ENCODE data around the gene VGLL4. TPM values are rescaled to one million over a fixed set of nuclear protein-coding genes. Genes with fewer than 3 reads are reported as not detected.

VGLL4 gene
- total RNA-seq, 1 donor from 2014 or later, result 45.5 TPM

DNA sequence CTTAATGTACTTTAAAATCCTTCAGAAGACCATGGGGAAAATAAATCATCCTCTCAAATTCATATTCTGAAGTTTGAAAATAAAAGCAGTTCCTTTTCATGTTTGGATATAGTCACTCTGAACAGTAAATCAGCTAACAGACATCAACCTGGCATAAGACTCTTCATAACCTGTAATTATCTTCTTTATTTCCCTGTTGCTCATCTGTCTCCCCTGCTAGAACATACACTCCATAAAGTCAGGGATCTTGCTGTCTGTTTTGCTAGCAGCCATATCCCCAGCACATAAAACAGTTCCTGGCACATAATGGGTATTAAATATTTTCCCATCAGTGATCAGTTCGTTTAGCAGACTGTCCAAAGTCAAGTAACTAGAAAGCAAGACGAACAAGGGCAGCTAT lies 11.2 kb downstream of the VGLL4 start:
- Histone ChIP-seq H3K4me1 (peaks cover 54% of the 10 kb centered on the region), H3K9me3 (no peaks in the 10 kb centered on the region), H3K36me3 (no peaks in the 10 kb centered on the region), H3K4me3 (no peak overlapping the region), H3K27ac (peak overlapping the region; percentile 72), H3K27me3 (ENCODE audit: low read depth) (no peaks in the 10 kb centered on the region)
- TF ChIP-seq, protein P1, sequence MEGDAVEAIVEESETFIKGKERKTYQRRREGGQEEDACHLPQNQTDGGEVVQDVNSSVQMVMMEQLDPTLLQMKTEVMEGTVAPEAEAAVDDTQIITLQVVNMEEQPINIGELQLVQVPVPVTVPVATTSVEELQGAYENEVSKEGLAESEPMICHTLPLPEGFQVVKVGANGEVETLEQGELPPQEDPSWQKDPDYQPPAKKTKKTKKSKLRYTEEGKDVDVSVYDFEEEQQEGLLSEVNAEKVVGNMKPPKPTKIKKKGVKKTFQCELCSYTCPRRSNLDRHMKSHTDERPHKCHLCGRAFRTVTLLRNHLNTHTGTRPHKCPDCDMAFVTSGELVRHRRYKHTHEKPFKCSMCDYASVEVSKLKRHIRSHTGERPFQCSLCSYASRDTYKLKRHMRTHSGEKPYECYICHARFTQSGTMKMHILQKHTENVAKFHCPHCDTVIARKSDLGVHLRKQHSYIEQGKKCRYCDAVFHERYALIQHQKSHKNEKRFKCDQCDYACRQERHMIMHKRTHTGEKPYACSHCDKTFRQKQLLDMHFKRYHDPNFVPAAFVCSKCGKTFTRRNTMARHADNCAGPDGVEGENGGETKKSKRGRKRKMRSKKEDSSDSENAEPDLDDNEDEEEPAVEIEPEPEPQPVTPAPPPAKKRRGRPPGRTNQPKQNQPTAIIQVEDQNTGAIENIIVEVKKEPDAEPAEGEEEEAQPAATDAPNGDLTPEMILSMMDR (IDR thresholded peaks at IDR 0.05), result no peak
- no peak for ATAC-seq
- DNase-seq, result no peak
- intact Hi-C loops (cut with DNase I), result no loop called here

DNA sequence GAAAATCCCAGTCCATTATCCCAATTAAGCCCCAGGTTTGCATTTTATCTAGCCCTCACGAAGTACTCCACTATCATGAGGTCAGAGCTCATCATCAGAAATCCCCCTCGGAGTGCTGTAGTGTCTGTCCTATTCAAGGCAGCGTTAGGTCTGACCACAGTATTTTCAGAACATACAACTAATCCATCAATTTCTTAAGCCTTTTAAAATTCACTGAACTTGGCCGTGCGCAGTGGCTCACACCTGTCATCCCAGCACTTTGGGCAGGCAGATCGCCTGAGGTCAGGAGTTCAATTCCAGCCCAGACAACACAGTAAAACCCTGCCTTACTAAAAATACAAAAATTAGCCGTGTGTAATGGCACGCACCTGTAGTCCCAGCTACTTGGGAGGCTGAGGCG lies 11.9 kb downstream of the VGLL4 start:
- Histone ChIP-seq H3K4me1 (peaks cover 47% of the 10 kb centered on the region), H3K27ac (no peak overlapping the region), H3K4me3 (no peak overlapping the region), H3K9me3 (no peaks in the 10 kb centered on the region), H3K36me3 (no peaks in the 10 kb centered on the region), H3K27me3 (ENCODE audit: low read depth) (no peaks in the 10 kb centered on the region)
- intact Hi-C loops (cut with DNase I), result no loop called here
- ATAC-seq (peak in 1 of 2 donors; percentile 24), DNase-seq (no peak)
- TF ChIP-seq, protein P1 (IDR thresholded peaks at IDR 0.05), result no peak

DNA sequence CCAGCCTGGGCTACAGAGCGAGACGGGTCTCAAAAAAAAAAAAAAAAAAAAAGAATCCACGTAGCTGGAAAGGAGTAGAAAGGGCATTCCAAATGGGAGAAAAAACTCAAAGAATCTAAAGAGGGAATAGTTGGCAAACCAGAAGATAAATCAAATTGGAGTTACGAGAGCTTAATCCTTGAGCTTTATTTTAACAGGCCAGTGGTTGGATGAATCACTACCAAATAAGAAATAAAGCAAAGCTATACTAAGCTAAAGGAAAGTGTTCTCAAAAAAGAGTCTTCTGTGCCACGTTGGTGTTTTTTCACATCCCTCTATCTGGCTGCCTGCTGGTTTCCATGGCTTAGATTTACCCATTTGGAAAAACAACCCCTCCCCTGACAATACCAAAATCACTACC lies 14.0 kb downstream of the VGLL4 start:
- Histone ChIP-seq H3K4me3 (no peak overlapping the region), H3K9me3 (no peaks in the 10 kb centered on the region), H3K4me1 (peaks cover 46% of the 10 kb centered on the region), H3K27ac (no peak overlapping the region), H3K36me3 (no peaks in the 10 kb centered on the region), H3K27me3 (ENCODE audit: low read depth) (no peaks in the 10 kb centered on the region)
- ATAC-seq, result peak in 1 of 2 donors; percentile 28
- intact Hi-C loops (cut with DNase I), result no loop called here
- no peak for DNase-seq
- TF ChIP-seq, protein P1 (IDR thresholded peaks at IDR 0.05), result no peak

DNA sequence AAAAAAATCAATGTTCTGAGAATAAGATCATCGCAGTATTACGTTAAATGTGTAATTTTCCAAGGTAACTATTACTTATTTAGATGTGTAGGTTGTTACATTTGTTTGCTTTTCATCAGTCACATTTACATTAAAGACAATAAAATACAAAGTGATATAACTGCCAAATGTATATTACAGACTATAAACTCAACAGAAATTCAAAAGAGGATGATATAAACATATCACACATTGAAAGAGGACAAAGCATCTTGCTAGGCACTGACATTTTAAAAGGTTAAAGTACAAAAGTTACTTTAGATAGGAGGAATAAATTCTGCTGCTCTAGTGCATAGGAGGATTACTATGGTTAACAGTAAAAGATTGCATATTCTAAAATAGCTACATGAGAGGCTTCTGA lies 16.1 kb downstream of the VGLL4 start:
- TF ChIP-seq, protein P1 (IDR thresholded peaks at IDR 0.05), result no peak
- Histone ChIP-seq H3K36me3 (no peaks in the 10 kb centered on the region), H3K27ac (no peak overlapping the region), H3K4me3 (no peak overlapping the region), H3K9me3 (no peaks in the 10 kb centered on the region), H3K27me3 (ENCODE audit: low read depth) (no peaks in the 10 kb centered on the region), H3K4me1 (peaks cover 43% of the 10 kb centered on the region)
- no peak for DNase-seq
- no peak for ATAC-seq
- intact Hi-C loops (cut with DNase I), result no loop called here

DNA sequence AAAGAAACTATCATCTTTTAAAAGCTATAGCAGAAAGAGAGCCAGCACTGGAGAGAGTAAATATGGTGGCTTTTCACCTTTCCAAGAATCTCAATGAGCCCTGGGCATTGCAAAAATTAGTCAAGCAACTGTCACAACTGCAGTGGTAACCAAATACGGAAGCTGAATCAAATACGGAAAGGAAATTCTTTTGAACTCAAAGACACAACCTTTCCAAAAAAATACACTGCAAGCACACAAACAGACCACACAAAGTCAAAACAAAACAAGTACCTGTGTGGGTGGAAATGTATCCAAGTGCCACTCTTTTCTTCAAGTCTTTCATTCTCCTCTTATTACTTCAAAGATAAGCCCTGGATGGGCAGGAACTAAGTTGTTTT lies 17.6 kb downstream of the VGLL4 start:
- Histone ChIP-seq H3K9me3 (no peaks in the 10 kb centered on the region), H3K4me1 (peaks cover 40% of the 10 kb centered on the region), H3K27ac (no peak overlapping the region), H3K36me3 (no peaks in the 10 kb centered on the region), H3K27me3 (ENCODE audit: low read depth) (no peaks in the 10 kb centered on the region), H3K4me3 (no peak overlapping the region)
- TF ChIP-seq, protein P1 (IDR thresholded peaks at IDR 0.05), result no peak
- ATAC-seq (no peak), DNase-seq (no peak)
- intact Hi-C loops (cut with DNase I), result no loop called here
